Muscle of leg (tissue), 11 donors: ENCODE results near the gene SSBP2. TPM values are rescaled to one million over a fixed set of nuclear protein-coding genes. Genes with fewer than 3 reads are reported as not detected.

ENCODE experiments used
- DNase-seq: peaks from one replicate; pipeline ENCODE4 v3.0.0; 2013
- H3K27ac ChIP-seq: one replicate; pipeline ENCODE4 v1.5.1; 2013; ENCODE audit warnings: mild to moderate bottlenecking, low read length, control low read depth
- H3K27me3 ChIP-seq: one replicate; pipeline ENCODE4 v1.6.1; 2013; ENCODE audit warnings: low read length; ENCODE audit not compliant: control insufficient read depth, insufficient read depth
- H3K36me3 ChIP-seq: one replicate; pipeline ENCODE4 v1.6.1; 2013; ENCODE audit warnings: low read length; ENCODE audit not compliant: control insufficient read depth, insufficient read depth
- H3K4me1 ChIP-seq: one replicate; pipeline ENCODE4 v1.6.1; 2013; ENCODE audit warnings: low read length; ENCODE audit not compliant: control insufficient read depth, insufficient read depth
- H3K4me3 ChIP-seq: one replicate; pipeline ENCODE4 v1.5.1; 2013; ENCODE audit warnings: low read length, control low read depth
- H3K9me3 ChIP-seq: replicated peaks from 2 replicates; pipeline ENCODE4 v1.6.1; 2013; ENCODE audit warnings: low read depth, low read length; ENCODE audit not compliant: control insufficient read depth
- WGBS: methylation state at CpG from one replicate; pipeline ENCODE4 v1.1.5; 2013; ENCODE audit warnings: missing lambda C conversion rate; ENCODE audit not compliant: insufficient coverage; 5-methylcytosine and 5-hydroxymethylcytosine counted together
- polyA plus RNA-seq, 8 donors: library from polyadenylated mRNA; unstranded; fragments of 120-200 nt; gene quantifications; one replicate each; pipeline versions ENCODE4 v1.2.1 to v1.2.3, GENCODE V29; 2013; ENCODE audit warnings: inconsistent platforms in 1 of 8, low replicate concordance in 1 of 8; ENCODE audit not compliant: insufficient read length in 8 of 8, insufficient read depth in 1 of 8
- total RNA-seq: library from RNA; stranded (reverse); fragments of 120-200 nt; gene quantifications from one replicate; pipeline ENCODE4 v1.2.4, GENCODE V29; 2013

Gene SSBP2
- total and polyA plus RNA-seq, 9 donors, result 40.8 to 57.8 (median 51.9) TPM

DNA sequence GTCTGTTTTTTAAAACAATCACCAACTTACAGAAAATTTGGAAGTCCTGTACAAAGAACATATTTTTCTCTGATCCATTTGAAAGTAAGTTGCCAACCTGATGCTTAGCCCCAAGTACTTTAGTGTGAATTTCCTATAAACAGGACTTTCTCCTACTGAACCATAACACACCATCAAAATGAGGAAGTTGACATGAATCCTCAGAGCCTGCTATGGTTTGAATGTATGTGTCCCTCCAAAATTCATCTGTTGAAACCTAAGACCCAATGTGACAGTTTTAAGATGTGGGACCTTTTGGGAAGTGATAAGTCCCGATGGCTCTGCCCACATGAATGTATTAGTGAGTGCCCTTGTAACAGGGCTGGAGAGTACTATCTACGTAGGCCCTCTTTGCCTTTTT is 350.5 kb downstream of the SSBP2 start:
- Histone ChIP-seq H3K4me1 (peaks cover 3% of the 10 kb centered on the region), H3K36me3 (no peaks in the 10 kb centered on the region), H3K27ac (no peak overlapping the region), H3K4me3 (no peak overlapping the region), H3K9me3 (no peaks in the 10 kb centered on the region), H3K27me3 (no peaks in the 10 kb centered on the region)
- DNase-seq, result no peak
- WGBS, result no CpG with 5 or more reads among the region's 2 CpGs

DNA sequence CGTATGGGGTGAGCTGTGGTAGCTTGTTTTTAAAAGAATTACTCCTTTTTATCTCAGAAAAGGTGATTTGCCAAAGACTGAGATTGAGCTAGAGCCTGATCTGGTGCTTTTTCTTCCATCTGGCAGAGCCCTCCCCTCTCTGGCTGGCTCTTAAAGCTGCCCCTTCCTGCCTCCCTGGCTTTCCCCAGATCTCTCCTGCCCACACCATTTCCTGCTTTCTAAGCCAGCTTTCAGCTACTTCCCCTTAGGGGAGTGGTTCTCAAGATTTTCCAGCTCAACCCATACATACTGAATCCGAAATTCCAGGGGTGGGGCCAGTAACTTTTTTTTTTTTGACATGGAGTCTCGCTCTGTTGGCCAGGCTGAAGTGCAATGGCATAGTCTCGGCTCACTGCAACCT is 352.2 kb downstream of the SSBP2 start:
- WGBS, result no CpG with 5 or more reads among the region's 4 CpGs
- no peaks in the 10 kb centered on the region for H3K36me3 ChIP-seq
- peaks cover 7% of the 10 kb centered on the region for H3K4me1 ChIP-seq
- H3K9me3 ChIP-seq, result no peaks in the 10 kb centered on the region
- H3K27ac ChIP-seq, result no peak overlapping the region
- no peak overlapping the region for H3K4me3 ChIP-seq
- H3K27me3 ChIP-seq, result peaks cover 5% of the 10 kb centered on the region
- DNase-seq, result peak; percentile 26

DNA sequence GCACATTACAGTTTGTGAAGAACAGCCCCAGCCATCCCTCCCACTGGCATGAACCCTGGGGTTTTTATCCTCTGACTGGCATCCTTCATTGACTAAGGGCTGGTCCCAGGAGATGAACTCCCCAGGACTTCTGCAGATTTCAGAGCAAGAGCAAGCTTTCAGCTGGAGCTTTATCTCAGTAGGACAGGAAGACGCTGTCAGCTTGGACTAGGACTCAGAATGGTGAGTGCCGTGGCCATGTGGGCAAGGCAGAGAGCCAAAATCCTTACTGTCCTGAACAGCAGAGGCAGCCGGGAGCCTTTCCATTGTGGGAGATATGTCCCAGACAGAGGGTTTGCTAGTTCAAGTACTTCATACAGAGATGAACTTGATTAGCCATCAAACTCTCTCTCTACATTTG is 353.7 kb downstream of the SSBP2 start:
- Histone ChIP-seq H3K27me3 (peaks cover 11% of the 10 kb centered on the region), H3K27ac (no peak overlapping the region), H3K9me3 (no peaks in the 10 kb centered on the region), H3K4me1 (peaks cover 10% of the 10 kb centered on the region), H3K4me3 (no peak overlapping the region), H3K36me3 (no peaks in the 10 kb centered on the region)
- peak; percentile 51 for DNase-seq
- WGBS, result 10% methylated on average over 2 of the region's 3 CpGs

DNA sequence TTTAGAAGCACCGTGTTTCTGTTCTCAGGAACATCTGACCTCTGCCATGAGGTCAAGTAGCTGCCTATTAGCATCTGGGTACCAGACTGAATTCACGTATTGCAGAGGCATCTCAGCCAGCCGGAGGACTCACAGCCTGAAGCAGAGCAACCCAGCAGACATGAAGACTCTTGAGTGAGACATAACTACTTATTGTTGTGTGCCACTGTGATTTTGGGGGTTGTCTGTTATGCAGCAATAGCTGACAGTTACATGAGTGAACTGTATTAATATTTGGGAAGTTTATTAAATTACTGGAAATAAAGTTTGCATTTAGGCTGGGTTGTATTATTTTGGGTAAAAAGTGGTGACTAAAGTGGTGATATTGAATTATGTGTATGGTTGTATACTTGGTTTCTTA is 355.6 kb downstream of the SSBP2 start:
- H3K27ac ChIP-seq, result no peak overlapping the region
- peaks cover 11% of the 10 kb centered on the region for H3K27me3 ChIP-seq
- no peaks in the 10 kb centered on the region for H3K36me3 ChIP-seq
- no peaks in the 10 kb centered on the region for H3K9me3 ChIP-seq
- no peak for DNase-seq
- H3K4me3 ChIP-seq, result no peak overlapping the region
- peaks cover 10% of the 10 kb centered on the region for H3K4me1 ChIP-seq
- WGBS, result 41% methylated on average over 3 of the region's 3 CpGs

DNA sequence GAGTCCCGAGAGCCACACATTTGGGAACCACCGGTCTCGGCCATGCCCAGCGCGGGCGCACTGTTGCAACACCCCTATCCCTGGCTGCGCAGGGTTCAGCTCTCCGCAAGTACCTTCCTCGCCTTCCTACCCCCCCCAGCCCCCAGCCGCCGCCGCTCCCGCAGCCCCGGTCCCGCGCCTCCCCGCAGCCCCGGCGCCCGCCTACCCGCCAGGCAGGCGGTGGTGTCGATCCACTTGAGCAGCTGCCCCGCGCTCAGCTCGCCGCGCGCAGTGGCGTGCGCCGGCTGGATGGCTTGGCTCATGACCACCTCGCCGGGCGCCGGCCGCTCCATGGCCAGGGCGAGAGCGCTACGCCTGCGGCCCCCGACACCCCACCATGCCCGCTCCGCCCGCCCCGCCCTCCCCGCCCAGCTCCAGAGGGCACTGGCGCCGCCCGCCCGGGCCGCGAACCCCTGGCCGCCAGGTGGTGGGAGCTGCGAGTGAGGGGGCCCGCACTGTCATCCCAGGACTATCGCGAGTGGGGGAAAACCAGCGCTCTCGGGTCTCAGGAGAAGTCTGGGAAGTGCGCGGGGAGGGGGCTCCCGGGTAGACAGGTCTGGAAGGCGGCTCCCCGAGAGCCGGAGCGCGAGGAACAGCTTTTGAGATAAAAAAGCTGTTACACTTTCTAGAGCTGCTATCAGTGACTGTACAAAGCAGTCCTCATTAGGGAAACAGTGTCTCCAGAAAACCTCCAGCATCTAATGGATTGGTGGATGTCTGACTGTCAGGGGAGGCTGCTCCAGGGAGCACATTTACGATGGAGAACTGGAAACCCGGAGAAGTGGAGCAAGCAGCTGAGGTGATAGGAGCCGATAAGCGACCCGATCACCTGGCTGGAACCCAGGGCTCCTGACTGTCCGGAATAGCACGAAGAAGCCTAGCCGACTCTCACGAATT is 356.8 kb downstream of the SSBP2 start, which contains the start of gene ACOT12:
Gene ACOT12, minus strand, starts transcription at position 352 of the 936 bp plus-strand sequence. Its CDS starts 20 bp downstream, at position 332.
- Histone ChIP-seq H3K9me3 (no peaks in the 10 kb centered on the region), H3K27ac (no peak within 1 kb of the TSS), H3K4me3 (peak within 1 kb of the TSS; percentile 28), H3K27me3 (peaks cover 11% of the 10 kb centered on the region), H3K36me3 (no peaks in the 10 kb centered on the region), H3K4me1 (peaks cover 10% of the 10 kb centered on the region)
- DNase-seq, result peak; percentile 31
- WGBS, result 1% methylated on average over 77 of the region's 77 CpGs

DNA sequence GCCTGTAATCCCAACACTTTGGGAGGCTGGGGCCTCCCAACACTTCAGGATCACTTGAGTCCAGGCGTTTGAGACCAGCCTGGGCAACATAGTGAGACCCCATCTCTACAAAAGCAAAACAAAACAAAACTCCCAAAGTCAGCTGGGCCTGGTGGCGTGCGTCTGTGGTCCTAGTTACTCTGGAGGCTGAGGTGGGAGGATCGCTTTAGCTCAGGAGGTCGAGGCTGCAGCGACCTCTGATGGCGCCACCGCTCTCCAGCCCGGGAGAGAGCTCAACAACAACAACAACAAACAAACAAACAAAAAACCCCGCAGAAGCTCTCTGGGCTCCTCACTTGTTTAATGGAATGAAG is 357.5 kb downstream of the SSBP2 start:
- DNase-seq, result no peak
- no peak overlapping the region for H3K27ac ChIP-seq
- no peaks in the 10 kb centered on the region for H3K9me3 ChIP-seq
- 0% methylated on average over 1 of the region's 10 CpGs for WGBS
- no peaks in the 10 kb centered on the region for H3K36me3 ChIP-seq
- H3K4me1 ChIP-seq, result peaks cover 10% of the 10 kb centered on the region
- peak overlapping the region; percentile 28 for H3K4me3 ChIP-seq
- H3K27me3 ChIP-seq, result peaks cover 11% of the 10 kb centered on the region

DNA sequence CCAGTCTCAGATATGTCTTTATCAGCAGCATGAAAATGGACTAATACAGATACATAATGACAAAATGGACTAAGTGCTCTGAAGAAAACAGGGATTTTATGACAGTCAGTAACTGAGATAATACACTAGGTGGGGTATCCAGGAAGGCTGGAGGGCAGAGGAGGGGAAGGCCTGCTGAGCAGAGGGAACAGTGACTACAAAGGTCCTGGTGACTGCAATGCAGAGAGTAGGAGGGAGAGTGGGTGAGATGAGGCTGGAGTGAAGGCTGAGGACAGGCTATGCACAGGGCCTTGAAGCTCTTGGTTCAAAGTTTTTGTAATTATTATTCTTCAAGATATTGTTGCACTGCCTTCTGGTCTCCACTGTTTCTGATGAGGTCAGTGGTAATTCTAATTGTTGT is 361.9 kb downstream of the SSBP2 start:
- Histone ChIP-seq H3K27me3 (peaks cover 6% of the 10 kb centered on the region), H3K27ac (no peak overlapping the region), H3K4me3 (no peak overlapping the region), H3K9me3 (no peaks in the 10 kb centered on the region), H3K4me1 (peaks cover 4% of the 10 kb centered on the region), H3K36me3 (no peaks in the 10 kb centered on the region)
- DNase-seq, result no peak

DNA sequence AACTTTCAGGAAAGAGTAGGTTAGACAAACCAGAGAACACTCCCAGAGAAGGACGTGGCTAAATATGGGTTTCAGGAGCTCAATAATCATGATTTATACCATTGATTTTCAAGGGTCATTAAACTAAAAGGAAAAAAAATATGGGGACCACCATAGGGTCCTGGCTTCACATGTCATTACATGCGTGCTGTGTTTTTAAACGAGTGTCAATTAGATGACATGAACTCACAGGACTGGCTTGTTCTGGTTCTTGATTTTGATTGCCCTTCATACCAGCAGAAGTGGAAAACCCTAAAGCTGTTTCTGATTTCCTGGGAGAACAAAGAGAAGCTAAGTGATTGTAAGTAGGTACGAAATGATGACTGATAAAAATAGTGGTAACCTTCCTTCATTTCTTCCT is 362.7 kb downstream of the SSBP2 start:
- 84% methylated on average over 2 of the region's 4 CpGs for WGBS
- no peaks in the 10 kb centered on the region for H3K36me3 ChIP-seq
- no peaks in the 10 kb centered on the region for H3K4me1 ChIP-seq
- no peak for DNase-seq
- H3K27ac ChIP-seq, result no peak overlapping the region
- no peaks in the 10 kb centered on the region for H3K9me3 ChIP-seq
- H3K4me3 ChIP-seq, result no peak overlapping the region
- peaks cover under 1% of the 10 kb centered on the region for H3K27me3 ChIP-seq

DNA sequence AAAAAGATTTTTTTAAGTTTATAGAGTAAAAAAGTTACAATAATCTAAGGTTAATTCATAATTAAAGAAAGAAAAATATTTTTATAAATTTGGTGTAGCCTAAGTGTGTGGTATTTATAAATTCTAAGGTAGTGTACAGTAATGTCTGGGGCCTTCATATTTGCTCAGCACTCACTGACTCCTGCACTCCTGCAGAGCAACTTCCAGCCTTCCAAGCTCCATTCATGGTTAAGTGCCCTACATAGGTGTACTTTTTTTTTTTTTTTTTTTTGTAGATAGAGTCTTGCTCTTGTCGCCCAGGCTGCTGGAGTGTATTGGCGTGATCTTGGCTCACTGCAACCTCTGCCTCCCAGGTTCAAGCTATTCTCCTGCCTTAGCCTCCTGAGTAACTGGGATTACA is 367.0 kb downstream of the SSBP2 start:
- Histone ChIP-seq H3K4me3 (no peak overlapping the region), H3K36me3 (no peaks in the 10 kb centered on the region)
- no CpG with 5 or more reads among the region's 2 CpGs for WGBS

DNA sequence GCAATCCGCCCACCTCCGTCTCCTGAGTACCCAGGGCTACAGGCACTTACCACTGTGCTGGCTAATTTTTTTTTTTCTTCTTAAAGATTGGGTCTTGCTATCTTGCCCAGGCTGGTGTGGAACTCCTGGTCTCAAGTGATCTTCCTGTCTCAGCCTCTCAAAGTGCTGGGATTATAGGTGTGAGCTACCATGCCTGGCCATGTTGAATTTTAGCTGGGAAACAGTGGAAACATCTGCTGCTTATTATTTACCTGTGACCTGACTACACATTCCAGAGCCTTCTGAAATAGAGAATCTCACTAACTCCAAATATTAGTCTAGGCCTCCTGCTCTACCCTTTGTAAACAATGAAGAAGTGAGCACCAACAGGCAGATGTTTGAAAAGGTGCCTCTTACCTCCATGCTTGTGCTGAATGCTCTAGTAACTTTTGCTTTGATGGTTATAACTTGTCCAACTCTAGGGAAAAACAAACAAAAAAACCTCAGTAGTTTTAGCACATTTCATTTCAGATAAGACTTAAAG is 379.5 kb downstream of the SSBP2 start:
- no peak overlapping the region for H3K27ac ChIP-seq
- no peak for DNase-seq
- H3K4me1 ChIP-seq, result no peaks in the 10 kb centered on the region
- no peaks in the 10 kb centered on the region for H3K27me3 ChIP-seq
- H3K4me3 ChIP-seq, result no peak overlapping the region
- 100% methylated on average over 2 of the region's 2 CpGs for WGBS
- no peaks in the 10 kb centered on the region for H3K36me3 ChIP-seq
- no peaks in the 10 kb centered on the region for H3K9me3 ChIP-seq

More for the DNA sequence above, 367.0 kb downstream of the SSBP2 start:
- no peaks in the 10 kb centered on the region for H3K9me3 ChIP-seq
- no peaks in the 10 kb centered on the region for H3K4me1 ChIP-seq
- no peak for DNase-seq
- H3K27ac ChIP-seq, result no peak overlapping the region
- no peaks in the 10 kb centered on the region for H3K27me3 ChIP-seq
